Stimulated activated CD4-positive, alpha-beta T cell treated with anti-CD3 and anti-CD28 coated beads, Interleukin-2, amount 100 ng/mL, for 4 hours (primary cell): Measurements from ENCODE around the gene BCAT1.
"Not testable (repeated sequence)": the region's sequence is repeated elsewhere in the genome, so short reads cannot be mapped to it uniquely, and the experiment has no call there.

ENCODE experiments used
- DNase-seq: peaks from one replicate; pipeline ENCODE4 v3.0.0-alpha.2; 2020; ENCODE audit warnings: low read depth

BCAT1 gene

GRCh38 chr12:24809306-24809705 is 139.6 kb downstream of the BCAT1 start:
- DNase-seq, result not testable (repeated sequence)

DNA sequence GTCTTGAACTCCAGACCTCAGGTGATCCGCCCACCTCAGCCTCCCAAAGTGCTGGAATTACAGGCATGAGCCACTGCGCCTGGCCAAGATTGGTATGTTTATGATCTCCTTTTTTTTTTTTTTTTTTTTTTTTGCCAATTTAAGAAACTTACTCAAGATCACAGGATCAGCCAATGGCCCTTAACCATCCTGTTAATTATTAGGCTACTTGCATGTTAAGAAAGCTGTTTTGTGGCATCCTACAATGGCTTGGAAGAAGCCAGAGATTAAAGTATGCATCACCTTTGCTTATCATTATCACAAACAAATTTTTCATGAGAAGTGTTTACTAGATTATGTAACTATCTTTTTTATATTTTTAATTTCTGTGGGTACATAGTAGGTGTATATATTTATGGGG is 140.2 kb downstream of the BCAT1 start:
- no peak for DNase-seq

DNA sequence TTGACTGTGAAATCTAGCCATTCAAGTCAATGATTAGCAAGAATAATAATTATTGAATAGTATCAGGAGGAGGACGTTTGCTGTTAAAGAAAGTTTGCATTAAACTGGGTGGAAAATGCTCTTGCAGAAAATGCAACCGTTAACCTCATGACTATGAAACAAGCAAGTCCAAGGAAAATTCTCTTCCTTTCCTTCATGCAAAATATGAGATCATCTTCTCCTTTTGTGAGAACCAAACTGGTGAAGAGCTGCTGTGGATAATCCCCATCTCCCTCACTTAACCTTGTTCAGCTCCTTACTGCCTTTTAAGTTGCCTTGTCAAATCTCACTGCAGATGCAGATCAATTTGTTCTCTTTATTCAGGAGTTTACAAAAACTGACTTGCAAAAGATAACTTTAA is 142.5 kb downstream of the BCAT1 start:
- no peak for DNase-seq

- DNase-seq, result no peak
Observed at GRCh38 chr12:24803430-24804245, 145.3 kb downstream of the BCAT1 start.

DNA sequence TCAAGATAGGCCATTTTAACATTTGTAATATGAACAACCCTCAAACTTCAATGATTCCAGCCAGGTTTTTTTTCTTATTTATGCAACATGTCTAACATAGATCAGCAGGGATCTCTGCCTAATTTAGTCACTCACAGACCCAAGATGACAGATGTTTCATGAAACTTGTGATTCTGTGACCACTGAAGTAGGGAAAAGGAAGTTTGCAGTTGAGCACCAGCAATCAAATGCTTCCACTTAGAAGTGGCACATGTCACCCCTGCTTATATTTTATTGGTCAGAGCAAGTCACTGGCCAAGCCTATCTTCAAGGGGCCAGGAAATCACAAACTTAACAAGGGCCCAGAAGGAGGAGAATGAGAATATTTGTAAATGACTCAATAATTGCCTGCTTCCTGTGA is 150.6 kb downstream of the BCAT1 start:
- DNase-seq, result no peak

DNA sequence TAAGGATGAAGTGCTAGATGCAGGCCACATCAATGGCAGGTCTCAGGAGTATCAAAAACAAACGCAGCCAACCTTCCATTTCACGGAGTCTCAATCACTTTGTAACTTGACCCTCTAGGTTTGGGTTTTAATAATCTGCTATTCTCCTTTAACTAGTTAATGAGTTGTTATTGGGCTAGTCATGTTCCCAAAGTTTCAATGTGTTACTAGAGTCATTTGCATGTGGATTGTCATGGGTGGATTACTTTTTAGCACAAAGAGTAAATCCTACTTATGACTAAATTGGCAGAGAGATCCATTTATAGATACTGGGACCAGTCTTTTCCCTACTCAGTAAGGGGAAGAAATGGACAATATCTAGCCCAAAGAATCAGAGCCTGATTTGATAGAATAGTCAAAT is 151.0 kb downstream of the BCAT1 start:
- no peak for DNase-seq

- no peak for DNase-seq
Observed at GRCh38 chr12:24796876-24797275, 152.0 kb downstream of the BCAT1 start.

- no peak for DNase-seq
Observed at GRCh38 chr12:24795699-24796347, 153.1 kb downstream of the BCAT1 start.

DNA sequence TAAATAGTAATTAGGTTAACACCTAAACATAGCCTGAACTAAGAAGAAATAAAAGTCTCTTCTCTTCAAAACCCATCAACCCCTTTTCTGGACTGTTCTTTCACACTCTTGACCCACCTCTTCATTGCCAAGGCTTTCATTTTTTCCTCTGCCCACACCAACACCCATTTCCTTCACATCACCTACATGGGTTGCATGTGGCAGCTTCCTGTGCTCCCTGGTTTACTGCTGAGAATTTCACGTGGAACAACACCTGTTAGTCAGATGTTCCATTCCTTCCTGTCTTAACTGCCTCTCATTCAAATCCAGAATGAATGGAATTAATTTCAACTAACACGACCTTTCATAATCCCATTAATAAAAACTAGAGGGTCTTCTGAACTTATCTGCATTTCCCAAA is 157.3 kb downstream of the BCAT1 start:
- DNase-seq, result no peak

DNA sequence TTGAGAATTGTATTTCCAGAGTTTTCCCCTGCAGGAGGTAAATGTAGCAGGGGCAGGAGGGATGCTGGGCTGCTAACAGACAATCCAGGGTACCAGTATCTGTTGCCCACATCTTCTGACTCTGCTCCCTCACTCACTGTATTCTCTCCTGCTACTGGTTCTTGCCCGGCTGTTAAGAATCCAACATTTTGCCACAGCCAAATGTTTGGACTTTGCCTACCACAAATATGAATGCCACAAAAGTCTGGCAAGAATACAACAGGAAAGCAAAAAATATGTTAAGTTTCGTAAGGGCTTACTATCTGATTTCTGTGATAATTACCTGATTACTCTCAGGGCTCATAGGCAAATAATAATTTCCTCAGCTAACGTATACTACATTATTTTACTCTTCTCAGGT is 160.0 kb downstream of the BCAT1 start:
- DNase-seq, result no peak

DNA sequence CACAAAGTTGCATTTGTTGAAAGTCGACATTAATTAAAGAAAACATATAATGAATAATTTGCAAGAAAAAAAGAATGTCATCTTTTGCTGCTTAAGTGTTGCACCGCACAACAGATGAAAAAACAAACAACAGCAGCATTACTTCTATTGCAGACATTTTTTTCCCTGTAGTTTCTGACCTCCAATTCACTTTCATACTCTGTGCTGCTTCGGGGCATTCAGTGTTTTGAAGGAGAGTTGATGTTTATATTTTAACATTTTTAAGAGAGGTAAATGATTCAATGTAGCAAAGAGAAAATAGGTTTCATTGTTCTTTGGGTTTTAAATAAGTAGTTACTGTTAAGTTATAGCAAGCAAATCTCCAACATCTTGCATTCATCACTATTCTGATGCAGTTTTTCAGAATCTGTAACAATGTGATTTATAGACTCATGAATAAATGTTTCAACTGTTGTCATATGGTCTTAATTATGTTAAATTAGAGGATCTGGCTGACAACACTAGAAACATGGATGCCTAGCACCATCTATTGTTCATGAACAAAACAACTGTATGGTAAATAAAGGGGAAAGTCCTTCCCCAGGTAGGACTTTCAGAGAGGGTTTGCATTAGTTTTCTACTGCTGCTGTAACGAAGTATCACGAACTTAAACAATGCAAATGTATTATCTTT is 168.1 kb downstream of the BCAT1 start:
- no peak for DNase-seq

DNA sequence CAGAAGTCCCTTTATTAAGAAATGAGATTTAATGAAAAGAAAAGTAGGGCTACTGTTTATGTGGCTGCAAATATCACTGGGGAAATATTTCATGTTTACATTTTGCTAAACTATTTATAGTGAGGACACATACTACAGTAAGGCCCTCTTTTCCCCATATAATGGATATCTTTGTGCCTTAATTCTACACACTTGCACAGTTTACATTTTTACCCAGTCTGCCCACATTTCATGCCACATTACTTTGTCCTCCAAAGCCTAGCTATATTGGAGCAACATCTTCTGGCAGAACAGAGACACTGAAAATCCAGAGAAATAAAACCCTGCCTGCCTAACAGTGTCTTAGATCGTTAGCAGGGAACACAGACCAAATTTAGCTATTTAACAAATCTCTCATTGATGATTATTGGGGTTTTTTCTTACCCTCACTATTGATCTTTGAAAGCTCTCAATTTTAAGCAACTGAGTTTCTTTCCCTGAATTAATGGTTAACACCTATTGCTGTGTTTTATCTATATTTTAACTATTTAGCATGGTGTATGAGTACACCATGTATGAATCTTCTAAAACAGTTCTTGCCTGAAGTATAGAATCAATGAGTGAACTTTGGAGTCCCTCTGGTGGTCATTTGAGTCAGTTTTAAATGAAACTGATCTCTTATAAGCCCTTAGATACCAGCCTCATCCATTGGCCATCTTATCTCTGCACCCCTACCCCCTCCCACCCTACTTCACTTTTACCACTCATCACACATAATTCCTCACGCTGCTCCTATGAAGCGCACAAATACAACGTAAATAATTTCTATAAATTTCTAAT is 170.2 kb downstream of the BCAT1 start:
- DNase-seq, result no peak

DNA sequence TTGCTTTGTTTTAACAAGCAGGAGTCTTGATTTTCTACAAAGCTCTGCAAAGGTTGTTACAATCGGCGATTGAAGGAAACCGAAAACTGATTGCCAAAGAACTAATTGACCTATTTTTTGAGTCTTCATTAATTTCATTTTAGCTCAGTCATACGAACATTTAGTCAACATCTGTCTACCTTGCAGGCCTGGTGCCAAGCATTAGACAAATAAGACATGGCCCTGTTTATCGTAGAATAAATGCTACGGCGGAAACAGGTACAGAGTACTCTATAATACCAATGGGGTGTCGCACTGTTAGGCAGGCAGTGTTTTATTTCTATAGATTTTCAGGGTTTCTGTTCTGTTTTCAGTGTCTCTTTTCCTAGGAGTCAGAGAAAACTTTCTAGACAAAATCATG is 171.5 kb downstream of the BCAT1 start:
- DNase-seq, result no peak

DNA sequence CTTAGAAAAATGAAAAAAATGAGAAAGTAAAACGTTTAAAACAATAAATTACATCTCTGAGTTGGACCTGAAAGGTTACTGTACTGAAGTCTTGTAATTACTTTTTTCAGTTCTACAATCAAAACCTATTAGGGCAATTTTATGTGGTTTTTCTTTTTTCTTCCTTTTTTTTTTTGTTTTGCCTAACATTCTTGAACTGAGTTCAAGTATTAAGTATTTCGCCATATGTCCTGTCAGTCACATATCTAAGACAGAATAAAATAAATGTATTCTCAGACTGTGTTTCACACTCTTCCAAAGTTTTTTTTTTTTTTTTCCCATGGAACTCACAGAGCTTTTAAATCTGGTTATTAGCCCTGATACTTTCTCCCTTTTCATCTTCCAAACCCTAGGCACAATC is 172.0 kb downstream of the BCAT1 start:
- DNase-seq, result no peak

DNA sequence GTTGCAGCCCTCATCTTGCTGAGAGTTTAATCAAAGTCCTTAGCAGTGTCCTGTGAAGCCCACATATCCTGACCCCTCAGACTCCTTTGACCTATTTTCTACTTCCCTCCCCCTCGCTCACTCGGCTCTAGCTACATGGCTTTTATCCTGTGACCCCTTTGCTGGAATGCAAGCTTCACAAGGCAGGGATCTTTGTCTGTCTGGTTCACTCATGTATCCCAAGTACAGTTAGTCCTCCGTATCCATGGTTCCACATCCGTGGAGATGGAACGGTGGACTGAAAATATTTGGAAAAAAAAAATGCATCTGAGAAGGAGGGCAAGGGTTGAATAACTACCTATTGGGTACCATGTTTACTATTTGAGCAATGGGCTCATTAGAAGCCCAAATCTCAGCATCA is 173.8 kb downstream of the BCAT1 start:
- DNase-seq, result no peak

DNA sequence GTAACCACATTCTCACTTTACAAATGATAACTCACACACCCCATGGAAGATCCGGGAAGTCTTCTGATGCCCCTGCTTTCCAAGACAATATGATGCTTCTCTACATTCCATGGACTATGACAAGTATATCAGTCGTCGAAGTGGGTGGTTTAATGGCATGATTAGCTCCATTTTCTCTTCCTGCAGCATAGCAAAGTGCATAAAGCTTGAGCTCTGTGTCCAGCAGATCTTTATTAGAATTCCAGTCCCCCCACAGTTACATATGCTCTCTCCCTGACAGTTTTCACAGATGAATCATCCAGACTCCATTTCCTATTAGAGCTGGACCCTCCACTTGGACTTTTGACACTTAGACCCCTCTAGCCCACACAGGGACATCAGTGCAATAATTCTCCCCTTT is 174.9 kb downstream of the BCAT1 start:
- no peak for DNase-seq

DNA sequence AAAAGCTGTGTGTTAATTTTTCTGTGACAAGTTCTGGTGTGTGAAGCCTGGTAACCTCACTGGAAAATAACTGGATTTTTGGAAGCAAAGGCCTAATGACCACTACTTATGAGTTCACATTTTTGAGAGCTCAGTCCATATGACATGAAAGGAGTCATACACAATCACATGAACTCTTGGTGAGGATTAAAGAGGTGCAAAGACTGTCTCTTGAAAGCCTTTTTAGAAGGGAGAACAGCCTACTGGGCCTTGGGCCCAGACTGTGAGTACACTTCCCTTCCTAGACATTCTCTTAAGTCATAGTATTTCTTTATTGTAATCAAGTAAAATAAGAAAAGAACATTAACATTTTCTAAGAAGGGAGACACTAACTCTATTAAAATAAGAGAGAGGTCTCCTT is 176.1 kb downstream of the BCAT1 start:
- no peak for DNase-seq

DNA sequence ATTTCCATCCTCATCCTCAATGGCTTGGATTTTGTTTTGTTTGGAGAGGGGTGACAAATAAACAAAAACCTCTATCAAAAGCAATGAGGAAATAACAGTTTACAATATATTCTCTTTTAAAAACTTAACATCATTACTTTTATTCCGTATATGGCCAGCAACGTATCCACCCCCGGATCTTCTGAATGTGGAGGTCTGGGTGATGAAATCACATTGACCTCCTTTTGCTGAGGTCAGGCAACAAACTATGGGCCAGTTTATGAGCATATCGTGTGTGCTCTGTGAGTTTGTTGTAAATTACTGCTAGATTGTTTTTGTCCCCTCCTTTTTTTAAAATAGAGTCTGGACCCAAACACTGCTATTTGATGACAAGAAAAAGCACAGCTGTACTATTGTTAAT is 178.1 kb downstream of the BCAT1 start:
- no peak for DNase-seq

GRCh38 chr12:24770334-24770733 is 178.6 kb downstream of the BCAT1 start:
- DNase-seq, result no peak

DNA sequence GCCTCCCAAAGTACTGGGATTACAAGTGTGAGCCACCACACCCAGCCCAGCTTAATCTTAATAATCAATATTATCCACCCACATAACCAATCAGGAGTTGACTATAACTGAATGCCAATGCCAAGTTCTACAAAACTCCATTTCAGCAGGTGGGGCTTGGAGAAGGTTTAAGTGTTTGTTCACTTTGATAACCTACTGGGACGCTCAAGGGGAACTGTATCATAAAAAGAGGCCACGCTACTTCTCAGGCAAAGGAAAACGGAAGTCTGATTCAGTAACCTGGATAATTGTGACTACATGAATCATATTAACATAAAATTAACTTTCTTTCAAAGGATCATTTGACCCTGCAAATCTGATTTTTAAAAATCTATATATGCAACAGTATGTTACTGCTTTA is 179.2 kb downstream of the BCAT1 start:
- no peak for DNase-seq

GRCh38 chr12:24768415-24768814 is 180.5 kb downstream of the BCAT1 start:
- DNase-seq, result no peak

DNA sequence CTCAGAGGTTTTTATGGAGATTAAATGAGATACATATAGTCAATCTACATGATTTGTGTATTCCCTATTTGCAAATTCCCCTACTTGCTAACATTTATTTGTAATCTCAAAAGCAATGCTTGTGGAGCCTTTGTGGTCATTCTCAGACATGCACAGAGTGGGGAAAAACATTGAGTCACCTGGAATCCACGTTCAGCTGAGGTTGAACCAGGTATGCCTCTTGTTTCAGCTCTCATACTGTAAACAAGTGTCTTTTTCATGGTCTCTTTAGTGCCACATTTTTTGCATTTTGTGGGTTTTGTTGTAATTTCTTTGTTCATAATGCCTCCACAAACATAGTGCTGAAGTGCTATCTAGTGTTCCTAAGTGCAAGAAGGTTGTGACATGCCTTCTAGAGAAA is 181.9 kb downstream of the BCAT1 start:
- DNase-seq, result no peak
